ENCODE results near the gene TNKS1BP1.

DNA sequence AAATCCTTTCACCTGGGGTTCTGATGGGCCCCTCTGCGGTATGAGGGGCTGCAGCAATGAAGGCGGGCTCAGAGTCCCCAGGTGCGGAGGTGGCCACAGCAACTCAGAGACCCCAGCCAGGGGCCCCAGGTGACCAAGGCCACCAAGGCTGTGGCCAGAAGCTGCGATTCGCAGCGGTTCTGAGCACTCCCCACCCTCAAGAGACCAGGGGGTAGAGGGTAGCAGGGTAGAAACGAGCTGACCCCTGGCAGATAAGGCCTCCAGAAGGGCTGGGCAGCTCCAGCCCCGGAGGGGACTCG lies 948 bp downstream of the TNKS1BP1 start:
- TF ChIP-seq, protein P1, sequence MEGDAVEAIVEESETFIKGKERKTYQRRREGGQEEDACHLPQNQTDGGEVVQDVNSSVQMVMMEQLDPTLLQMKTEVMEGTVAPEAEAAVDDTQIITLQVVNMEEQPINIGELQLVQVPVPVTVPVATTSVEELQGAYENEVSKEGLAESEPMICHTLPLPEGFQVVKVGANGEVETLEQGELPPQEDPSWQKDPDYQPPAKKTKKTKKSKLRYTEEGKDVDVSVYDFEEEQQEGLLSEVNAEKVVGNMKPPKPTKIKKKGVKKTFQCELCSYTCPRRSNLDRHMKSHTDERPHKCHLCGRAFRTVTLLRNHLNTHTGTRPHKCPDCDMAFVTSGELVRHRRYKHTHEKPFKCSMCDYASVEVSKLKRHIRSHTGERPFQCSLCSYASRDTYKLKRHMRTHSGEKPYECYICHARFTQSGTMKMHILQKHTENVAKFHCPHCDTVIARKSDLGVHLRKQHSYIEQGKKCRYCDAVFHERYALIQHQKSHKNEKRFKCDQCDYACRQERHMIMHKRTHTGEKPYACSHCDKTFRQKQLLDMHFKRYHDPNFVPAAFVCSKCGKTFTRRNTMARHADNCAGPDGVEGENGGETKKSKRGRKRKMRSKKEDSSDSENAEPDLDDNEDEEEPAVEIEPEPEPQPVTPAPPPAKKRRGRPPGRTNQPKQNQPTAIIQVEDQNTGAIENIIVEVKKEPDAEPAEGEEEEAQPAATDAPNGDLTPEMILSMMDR (IDR thresholded peaks at IDR 0.05): no peak
- TF ChIP-seq CREB1 (CRISPR knock-in tag; IDR thresholded peaks at IDR 0.05) (no peak), TEAD4 (CRISPR knock-in tag; IDR thresholded peaks at IDR 0.05) (no peak), ZNF121 (CRISPR knock-in tag; IDR thresholded peaks at IDR 0.05) (no peak), ZNF423 (CRISPR knock-in tag; IDR thresholded peaks at IDR 0.05) (no peak), MXD4 (CRISPR knock-in tag; IDR thresholded peaks at IDR 0.05; ENCODE audit: borderline replicate concordance) (no peak), SMAD3 (CRISPR knock-in tag; IDR thresholded peaks at IDR 0.05; ENCODE audit: borderline replicate concordance) (no peak)
- TF ChIP-seq, protein P2, sequence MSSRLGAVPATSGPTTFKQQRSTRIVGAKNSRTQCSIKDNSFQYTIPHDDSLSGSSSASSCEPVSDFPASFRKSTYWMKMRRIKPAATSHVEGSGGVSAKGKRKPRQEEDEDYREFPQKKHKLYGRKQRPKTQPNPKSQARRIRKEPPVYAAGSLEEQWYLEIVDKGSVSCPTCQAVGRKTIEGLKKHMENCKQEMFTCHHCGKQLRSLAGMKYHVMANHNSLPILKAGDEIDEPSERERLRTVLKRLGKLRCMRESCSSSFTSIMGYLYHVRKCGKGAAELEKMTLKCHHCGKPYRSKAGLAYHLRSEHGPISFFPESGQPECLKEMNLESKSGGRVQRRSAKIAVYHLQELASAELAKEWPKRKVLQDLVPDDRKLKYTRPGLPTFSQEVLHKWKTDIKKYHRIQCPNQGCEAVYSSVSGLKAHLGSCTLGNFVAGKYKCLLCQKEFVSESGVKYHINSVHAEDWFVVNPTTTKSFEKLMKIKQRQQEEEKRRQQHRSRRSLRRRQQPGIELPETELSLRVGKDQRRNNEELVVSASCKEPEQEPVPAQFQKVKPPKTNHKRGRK (CRISPR knock-in tag; IDR thresholded peaks at IDR 0.05; ENCODE audit: borderline replicate concordance): no peak

Data from WTC11 (cell line).